Measurements from ENCODE around the gene KIFC3.
"Not testable (repeated sequence)": the region's sequence is repeated elsewhere in the genome, so short reads cannot be mapped to it uniquely, and the experiment has no call there.

Gene KIFC3

GRCh38 chr16:57784334-57784733 is 18.0 kb downstream of the KIFC3 start:
- DNase-seq, result no peak

GRCh38 chr16:57783883-57784282 is 18.4 kb downstream of the KIFC3 start:
- DNase-seq, result no peak

GRCh38 chr16:57783116-57783515 is 19.2 kb downstream of the KIFC3 start:
- DNase-seq, result no peak

GRCh38 chr16:57782607-57783055 is 19.7 kb downstream of the KIFC3 start:
- not testable (repeated sequence) for DNase-seq

- DNase-seq, result no peak
Measured at GRCh38 chr16:57781741-57782606, 20.3 kb downstream of the KIFC3 start.

GRCh38 chr16:57781349-57781740 is 20.9 kb downstream of the KIFC3 start:
- no peak for DNase-seq

GRCh38 chr16:57779836-57780235 is 22.5 kb downstream of the KIFC3 start:
- DNase-seq, result not testable (repeated sequence)

GRCh38 chr16:57778658-57779057 is 23.6 kb downstream of the KIFC3 start:
- DNase-seq, result no peak

- DNase-seq, result no peak
Measured at GRCh38 chr16:57775661-57776469, 26.4 kb downstream of the KIFC3 start.

- no peak for DNase-seq
Measured at GRCh38 chr16:57774705-57775285, 27.5 kb downstream of the KIFC3 start.

- DNase-seq, result no peak
Measured at GRCh38 chr16:57773655-57774295, 28.5 kb downstream of the KIFC3 start.

GRCh38 chr16:57773019-57773418 is 29.3 kb downstream of the KIFC3 start:
- DNase-seq, result no peak

- no peak for DNase-seq
Measured at GRCh38 chr16:57771141-57771785, 31.0 kb downstream of the KIFC3 start.

- no peak for DNase-seq
Measured at GRCh38 chr16:57770361-57770760, 31.9 kb downstream of the KIFC3 start.

GRCh38 chr16:57769541-57770145 is 32.6 kb downstream of the KIFC3 start:
- DNase-seq, result no peak

- no peak for DNase-seq
Measured at GRCh38 chr16:57766714-57767348, 35.5 kb downstream of the KIFC3 start.

- DNase-seq, result no peak
Measured at GRCh38 chr16:57765160-57765728, 37.0 kb downstream of the KIFC3 start.

- no peak for DNase-seq
Measured at GRCh38 chr16:57764341-57765159, 37.7 kb downstream of the KIFC3 start.

GRCh38 chr16:57764006-57764340 is 38.3 kb downstream of the KIFC3 start:
- no peak for DNase-seq

- DNase-seq, result no peak
Measured at GRCh38 chr16:57763285-57764005, 38.8 kb downstream of the KIFC3 start.
